HG03135 (cell line): ENCODE data around the gene RASSF8.
A peak's percentile ranks its signal among the peaks of the same experiment; 100 is the strongest.

Experiments
- ATAC-seq: cut with Tn5 transposase; IDR thresholded peaks from one replicate; pipeline ENCODE4 v1.9.1; 2021; ENCODE audit warnings: mild to moderate bottlenecking, moderate library complexity; ENCODE audit not compliant: unreplicated experiment

The RASSF8 gene

GRCh38 chr12:25958428-25959070 is at the start of gene RASSF8:
Gene RASSF8, plus strand, starts transcription at chr12:25958682. Its CDS starts 96,662 bp downstream, at chr12:26055344.
- peak; percentile 82 for ATAC-seq

- no peak for ATAC-seq
Observed at GRCh38 chr12:25914551-25914950, 43.9 kb upstream of the RASSF8 start.

GRCh38 chr12:25924491-25925001 is 33.9 kb upstream of the RASSF8 start:
- no peak for ATAC-seq

GRCh38 chr12:25925064-25925463 is 33.4 kb upstream of the RASSF8 start:
- no peak for ATAC-seq

- ATAC-seq = no peak
Observed at GRCh38 chr12:25926536-25926935, 31.9 kb upstream of the RASSF8 start.

GRCh38 chr12:25929142-25929541 is 29.3 kb upstream of the RASSF8 start:
- no peak for ATAC-seq

GRCh38 chr12:25932971-25933370 is 25.5 kb upstream of the RASSF8 start:
- no peak for ATAC-seq

GRCh38 chr12:25934456-25934855 is 24.0 kb upstream of the RASSF8 start:
- no peak for ATAC-seq

GRCh38 chr12:25935355-25936144 is 22.9 kb upstream of the RASSF8 start:
- no peak for ATAC-seq

GRCh38 chr12:25937096-25937495 is 21.4 kb upstream of the RASSF8 start:
- ATAC-seq = no peak

- no peak for ATAC-seq
Observed at GRCh38 chr12:25938581-25938980, 19.9 kb upstream of the RASSF8 start.

- ATAC-seq = no peak
Observed at GRCh38 chr12:25939606-25940005, 18.9 kb upstream of the RASSF8 start.

GRCh38 chr12:25940886-25941285 is 17.6 kb upstream of the RASSF8 start:
- no peak for ATAC-seq

- ATAC-seq = no peak
Observed at GRCh38 chr12:25942709-25943108, 15.8 kb upstream of the RASSF8 start.

GRCh38 chr12:25943940-25944339 is 14.5 kb upstream of the RASSF8 start:
- no peak for ATAC-seq

- ATAC-seq = no peak
Observed at GRCh38 chr12:25949343-25949742, 9.1 kb upstream of the RASSF8 start.

GRCh38 chr12:25950329-25951115 is 8.0 kb upstream of the RASSF8 start:
- no peak for ATAC-seq

GRCh38 chr12:25957793-25958427 is 572 bp upstream of the RASSF8 start:
- no peak for ATAC-seq

- ATAC-seq = no peak
Observed at GRCh38 chr12:25959071-25959961, 834 bp downstream of the RASSF8 start.

- no peak for ATAC-seq
Observed at GRCh38 chr12:25960143-25960542, 1.7 kb downstream of the RASSF8 start.
